HG02840 (cell line): ENCODE results near the gene TMEM8B.

Source experiments
- ATAC-seq: cut with Tn5 transposase; IDR thresholded peaks from one replicate; pipeline ENCODE4 v1.9.1; 2021; ENCODE audit warnings: mild to moderate bottlenecking, moderate library complexity, moderate number of reproducible peaks; ENCODE audit not compliant: unreplicated experiment, low FRiP score

Gene TMEM8B

DNA sequence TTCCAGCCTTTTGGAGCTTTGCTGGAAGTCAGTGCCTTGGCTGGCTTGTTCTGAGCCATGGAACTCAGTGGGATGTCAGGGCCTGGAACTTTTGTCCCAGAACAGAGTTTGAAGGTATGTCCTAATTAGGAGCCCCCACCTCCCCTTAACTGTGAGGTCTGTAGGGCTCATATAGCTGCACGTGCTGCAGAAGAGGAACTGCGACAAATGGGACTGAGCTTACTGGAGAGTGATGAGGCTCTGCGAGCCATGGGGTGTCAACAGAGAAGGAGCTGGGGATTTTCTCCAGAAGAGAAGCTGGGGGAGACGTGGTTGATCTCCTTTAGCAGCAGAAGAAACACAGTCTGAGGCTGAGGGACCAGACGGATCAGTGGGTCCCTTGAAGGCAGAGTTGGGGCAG, 10.9 kb downstream of the TMEM8B start:
- ATAC-seq = no peak

DNA sequence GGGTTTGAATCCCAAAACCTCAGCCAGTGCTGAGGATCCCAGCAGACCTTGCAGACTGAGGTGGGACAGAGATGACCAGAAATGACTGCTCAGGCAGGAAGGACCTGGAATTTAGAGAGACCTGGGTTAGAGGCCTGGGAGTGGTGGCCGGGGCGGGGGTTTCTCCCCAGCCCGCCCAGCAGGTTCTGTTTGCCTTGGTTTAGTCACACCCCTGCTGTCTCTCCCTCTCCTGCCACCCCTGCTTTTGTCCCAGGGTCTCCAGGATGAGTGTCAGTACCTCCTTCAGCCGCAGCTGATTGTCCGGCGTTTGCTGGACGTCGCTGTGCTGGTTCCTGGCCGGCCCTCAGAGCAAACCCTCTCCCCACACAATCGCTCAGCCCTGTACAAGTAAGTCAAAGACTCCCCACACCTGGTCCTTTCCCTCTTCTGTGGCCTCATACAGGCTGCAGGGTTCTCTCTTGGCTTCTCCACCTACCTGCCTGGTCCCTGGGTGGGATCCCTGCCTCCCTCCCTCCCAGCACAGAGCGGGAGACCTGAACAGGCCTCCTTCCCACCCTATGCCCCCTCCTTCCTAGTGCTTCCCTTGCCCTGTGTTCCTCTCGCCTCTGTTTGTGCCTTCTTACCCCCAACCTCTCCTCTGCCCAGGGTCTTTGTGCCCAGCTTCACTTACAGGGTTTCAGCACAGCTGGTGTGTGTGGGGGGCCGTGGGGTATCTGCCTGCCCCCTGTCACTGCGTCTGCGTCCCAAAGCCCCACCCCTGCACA, 12.0 kb downstream of the TMEM8B start:
- no peak for ATAC-seq

DNA sequence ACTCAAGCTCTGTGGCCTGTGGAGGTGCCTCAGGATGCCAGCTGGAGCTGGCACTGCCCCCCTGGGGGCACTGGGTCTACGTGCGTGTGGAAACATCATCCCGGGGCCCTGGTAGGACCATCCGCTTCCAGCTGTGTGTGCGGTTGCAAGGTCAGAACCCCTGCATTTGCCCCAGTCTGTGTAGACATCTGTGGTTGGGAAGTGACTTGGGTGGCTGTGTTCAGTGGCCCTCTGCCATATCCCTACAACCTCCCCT, 12.5 kb downstream of the TMEM8B start:
- no peak for ATAC-seq

DNA sequence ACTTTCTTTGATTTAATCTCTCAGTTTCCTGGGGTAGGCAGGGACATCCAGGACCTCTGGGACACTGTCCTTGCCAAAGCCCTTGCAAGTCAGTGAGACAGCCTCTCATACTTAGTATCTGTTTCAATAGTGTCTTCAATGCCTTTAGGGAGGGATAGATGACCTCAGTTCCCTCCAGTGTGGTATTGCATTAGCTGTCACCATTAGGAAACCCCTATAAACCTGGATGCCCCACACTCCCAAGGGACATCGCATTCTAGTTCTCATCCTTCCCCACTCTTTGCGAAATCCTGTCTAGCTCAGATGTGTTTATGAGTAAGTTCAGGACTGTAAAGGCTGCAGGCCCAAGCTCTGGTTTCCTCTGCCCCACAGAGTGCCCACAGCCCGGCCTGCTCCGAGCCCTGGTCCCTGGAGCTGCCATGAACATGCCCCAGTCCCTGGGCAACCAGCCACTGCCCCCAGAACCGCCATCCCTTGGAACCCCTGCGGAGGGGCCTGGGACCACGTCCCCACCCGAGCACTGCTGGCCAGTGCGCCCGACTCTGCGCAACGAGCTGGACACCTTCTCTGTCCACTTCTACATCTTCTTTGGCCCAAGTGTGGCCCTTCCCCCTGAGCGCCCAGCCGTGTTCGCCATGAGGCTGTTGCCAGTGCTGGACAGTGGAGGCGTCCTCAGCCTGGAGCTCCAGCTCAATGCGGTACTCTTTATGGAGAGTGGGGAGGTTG, 13.2 kb downstream of the TMEM8B start:
- no peak for ATAC-seq

DNA sequence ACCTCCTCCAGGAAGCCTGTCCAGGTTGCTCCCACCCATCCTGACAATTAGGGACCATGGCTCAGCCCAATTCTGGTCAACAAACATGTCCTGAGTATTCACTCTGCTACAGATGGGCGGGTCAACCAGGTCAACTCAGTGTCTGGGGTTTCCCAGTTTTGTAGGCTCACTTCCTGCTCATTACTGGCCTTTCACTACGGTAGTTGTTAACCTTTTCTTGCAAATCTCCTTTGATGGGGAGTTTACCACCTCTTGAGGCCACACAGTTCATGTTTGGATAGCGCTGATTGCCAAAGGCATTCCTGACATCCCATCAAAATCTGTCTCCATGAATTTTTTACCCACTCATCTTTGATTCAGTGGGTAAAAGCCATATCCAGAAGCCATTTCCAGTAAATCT, 13.8 kb downstream of the TMEM8B start:
- peak; percentile 75 for ATAC-seq

DNA sequence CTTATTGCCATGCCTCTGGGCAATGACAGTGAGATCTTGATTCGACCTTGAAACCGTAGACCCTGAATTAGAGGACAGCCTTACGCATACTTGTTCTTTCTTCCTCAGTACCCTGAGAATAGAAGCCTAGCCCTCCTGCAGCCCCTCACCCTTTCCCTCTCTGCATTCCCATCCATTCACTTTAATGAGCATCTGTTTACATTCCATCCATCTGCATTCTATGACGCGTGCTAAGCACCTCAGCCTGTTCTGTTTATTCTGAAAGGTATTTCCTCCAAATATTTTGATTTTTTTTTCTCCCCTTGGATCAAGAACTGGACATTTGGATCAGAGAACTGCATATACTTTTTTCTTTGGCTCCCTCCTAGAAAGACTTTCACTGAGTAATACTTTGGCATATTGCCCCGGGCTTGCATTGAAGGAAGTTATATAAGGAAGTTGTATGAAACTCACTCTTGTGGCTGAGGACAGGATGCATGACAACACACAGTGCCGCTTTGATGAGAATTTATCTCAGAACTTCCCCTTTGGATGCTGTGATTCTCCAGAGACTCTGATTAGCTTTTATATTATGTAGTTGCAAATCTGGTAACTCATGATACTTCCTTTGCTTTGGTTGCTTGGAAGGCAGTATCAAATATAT, 15.7 kb downstream of the TMEM8B start:
- no peak for ATAC-seq

DNA sequence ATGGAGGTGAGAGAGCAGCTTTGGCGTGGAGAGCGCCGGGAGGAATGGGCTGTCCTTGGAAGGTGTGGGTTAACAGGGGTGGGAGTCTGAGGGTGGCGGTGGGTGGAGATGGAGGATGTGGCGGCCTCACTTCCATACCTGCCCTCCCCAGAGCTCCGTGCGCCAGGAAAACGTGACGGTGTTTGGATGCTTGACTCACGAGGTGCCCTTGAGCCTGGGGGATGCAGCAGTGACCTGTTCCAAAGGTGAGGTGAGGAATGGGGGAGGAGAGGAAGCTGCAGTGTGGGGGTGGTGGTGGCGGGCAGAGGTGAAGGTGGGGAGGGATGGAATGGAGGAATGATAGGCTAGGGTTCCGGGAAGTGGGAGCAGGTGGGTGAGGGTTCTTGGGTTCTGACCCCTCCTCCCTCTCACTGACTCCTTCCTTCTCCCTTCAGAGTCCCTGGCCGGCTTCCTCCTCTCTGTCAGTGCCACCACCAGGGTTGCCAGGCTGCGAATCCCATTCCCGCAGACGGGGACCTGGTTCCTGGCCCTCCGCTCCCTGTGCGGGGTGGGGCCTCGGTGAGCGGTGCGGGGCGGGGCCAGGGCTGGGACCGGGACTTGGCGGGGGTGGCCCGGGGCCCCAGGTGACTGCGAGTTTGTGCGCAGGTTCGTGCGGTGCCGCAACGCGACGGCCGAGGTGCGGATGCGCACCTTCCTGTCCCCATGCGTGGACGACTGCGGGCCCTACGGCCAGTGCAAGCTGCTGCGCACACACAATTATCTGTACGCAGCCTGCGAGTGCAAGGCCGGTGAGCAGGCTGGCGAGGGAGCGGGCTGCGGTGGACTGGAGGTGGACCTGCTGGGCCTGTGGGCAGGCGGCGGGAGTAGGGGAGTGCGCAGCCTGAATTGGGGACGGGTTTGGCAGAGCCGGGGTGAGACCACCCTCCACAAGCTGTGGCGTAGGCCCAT, 17.1 kb downstream of the TMEM8B start:
- no peak for ATAC-seq

DNA sequence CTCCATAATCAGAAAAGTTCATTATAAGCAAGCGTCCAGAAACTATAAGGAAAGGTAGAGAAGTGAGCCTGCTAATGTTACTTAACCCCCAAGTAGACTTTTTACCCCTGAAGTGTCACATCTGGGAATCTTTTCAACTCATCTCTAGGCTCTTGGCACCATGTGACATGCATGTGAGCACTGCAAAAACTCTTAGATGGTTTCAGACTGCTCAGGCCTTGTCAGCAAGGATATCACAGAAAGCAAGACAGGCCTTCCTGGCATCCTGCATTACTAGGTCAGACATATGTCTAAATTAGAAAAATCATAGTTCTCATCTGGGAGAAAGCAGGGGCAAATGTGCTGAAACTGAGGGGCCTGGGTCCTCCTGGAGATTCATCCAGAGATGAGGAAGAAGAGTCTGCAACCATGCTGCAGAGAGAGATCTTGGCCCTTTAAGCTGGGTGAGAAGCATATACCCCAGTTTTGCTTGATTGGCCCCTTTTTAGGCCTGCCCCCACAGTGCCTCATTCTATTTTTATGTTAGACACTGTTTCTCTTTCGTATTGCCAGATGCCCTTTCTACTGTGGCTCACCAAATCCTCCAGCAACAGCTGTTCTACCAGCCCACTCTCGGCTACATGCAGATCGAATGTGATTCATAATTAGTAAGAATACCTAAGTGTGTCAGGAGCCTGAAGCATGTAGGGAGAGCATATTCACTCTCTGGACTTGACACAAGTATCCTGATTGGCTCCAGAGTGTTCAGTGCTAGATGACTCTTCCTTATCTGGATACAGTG, 19.0 kb downstream of the TMEM8B start:
- peak; percentile 93 for ATAC-seq

DNA sequence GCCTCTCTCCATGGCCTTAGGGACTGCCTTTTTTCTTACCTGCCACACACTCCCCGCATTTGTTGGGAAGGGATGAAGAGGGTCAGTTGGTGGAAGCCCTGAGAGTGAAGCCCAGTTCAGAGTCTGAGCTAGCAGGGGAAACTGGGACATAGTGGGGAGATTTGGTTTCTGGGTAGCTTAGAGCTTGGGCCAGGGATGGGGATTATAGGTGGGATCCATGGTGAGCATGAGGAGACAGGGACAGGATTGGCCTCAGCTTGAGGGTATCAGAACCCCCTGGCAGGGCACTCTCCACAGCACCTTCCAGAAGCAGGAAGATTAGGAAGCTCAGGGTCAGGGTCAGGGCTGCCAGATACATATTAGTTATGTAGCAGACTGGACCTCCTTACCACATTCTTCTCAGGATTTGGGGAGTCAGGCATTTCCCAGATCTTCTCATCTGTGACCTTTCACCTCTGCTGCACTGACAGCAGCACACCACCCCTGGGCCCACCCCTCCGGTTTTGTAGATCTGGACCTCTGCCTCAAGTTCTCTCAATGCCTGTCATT, 23.3 kb downstream of the TMEM8B start:
- ATAC-seq = no peak

DNA sequence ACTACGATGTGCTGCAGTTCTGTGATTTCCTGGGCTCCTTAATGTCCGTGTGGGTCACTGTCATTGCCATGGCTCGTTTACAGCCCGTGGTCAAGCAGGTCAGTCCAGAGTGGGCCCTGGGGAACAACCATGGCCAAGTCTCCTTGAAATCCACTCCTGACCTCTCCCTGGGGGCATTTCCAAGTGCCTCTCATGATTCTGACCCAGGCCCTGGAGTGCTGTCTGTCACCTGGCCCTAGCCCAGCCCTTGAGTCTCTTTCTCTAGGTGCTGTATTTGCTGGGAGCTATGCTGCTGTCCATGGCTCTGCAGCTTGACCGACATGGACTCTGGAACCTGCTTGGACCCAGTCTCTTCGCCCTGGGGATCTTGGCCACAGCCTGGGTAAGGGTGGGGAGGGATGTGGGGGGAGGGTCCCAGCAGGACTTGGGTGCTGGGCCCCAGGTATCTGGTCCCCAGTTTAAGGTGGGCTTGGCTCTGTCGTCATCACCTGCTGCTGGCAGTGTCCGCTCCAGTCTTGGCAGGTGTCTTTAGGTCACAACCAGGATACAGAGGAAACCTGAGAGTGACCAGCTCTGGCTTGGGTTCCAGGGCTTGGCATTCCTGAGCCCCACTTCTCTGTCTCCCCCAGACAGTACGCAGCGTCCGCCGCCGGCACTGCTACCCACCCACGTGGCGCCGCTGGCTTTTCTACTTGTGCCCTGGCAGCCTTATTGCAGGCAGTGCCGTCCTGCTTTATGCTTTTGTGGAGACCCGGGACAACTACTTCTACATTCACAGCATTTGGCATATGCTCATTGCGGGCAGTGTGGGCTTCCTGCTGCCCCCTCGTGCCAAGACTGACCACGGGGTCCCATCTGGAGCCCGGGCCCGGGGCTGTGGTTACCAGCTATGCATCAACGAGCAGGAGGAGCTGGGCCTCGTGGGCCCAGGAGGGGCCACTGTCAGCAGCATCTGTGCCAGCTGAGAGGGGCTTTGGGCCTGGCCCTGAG, 24.1 kb downstream of the TMEM8B start:
- no peak for ATAC-seq

DNA sequence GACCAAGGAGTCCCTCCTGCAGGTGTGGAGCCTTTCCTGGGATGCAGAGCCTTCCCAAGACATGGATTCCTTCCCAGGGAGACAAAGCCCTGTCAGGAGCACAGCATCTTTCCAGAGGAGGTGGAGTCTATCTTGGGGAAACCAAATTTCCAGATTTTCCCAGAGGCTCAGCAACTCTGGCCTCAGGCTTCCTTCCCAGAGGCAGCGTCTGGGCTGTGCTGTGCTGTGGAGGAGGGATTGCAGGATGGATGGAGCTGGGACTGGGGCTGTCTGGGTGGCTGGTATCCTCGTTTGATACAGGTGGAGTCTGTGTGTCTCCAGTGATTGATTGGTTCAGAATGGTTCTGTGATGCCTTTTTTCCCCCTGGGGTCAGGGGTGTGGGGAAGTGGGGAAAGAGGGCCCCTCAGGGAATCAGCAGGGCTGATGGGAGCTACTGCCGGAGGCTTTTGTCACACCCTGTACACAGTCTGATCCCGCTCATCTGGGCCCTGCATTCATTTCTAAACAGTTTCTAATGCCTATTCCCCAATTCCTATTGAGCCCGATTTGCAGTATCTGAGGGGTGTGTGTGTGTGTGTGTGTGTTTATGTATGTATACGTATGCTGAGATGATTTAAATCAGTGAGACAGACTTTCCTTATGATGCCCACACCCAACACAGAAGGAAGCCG, 25.2 kb downstream of the TMEM8B start:
- no peak for ATAC-seq

DNA sequence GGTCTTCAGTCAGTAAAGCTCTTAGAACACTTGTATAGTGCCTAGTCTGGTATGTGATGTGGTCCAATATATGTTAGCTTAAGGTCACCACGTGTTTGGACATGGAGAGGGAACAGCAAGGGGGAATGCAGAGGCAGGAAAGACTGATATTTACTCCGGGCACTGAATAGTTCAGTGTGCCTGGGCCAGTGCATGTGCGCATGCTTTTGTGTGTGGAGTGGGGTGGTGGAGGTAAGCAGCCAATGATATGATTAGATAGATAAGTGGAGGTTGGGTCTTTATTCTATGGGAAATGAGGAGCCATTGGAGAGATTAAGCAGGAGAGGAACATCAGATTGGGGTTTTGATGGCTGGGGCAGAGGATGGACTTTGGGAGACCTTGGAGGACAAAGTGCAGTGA, 27.2 kb downstream of the TMEM8B start:
- ATAC-seq = no peak

DNA sequence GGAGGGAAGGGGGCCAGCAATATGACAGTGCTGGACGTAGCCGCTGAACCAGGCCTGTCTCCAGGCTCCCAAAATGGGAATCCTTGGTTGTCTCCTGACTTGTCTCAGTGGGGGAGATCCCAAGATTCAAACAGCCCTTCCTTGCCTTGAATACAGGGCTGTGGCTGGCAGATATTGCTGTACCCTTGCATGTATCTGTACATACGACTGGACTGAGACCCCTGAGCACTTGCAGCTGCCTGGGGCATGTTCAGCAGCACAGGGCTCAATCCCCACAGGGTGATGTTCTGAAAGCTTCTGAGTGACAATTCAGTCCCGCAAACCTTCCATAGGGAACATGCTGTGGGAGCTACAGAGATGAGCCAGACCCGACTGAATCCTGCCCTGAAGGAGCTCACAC, 27.9 kb downstream of the TMEM8B start:
- no peak for ATAC-seq

DNA sequence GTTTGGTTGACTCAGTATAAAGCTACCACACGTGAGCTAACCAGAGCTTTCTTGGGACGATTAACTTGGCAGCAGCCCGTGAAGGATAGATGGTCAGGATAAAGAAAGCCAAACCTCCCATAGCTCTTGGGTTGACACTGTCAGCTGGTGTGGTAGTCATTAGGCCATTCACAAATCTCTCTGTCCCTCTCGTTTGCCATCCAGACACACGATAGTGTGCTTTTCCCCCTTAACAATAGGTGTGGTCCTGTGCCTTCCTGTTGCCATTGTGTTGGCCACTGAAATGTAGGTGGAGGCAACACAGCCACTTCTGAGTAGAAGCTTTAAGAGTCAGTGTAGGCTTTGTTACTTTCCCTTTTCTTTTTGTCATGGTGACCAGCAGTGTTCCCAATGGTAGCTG, 29.4 kb downstream of the TMEM8B start:
- no peak for ATAC-seq

DNA sequence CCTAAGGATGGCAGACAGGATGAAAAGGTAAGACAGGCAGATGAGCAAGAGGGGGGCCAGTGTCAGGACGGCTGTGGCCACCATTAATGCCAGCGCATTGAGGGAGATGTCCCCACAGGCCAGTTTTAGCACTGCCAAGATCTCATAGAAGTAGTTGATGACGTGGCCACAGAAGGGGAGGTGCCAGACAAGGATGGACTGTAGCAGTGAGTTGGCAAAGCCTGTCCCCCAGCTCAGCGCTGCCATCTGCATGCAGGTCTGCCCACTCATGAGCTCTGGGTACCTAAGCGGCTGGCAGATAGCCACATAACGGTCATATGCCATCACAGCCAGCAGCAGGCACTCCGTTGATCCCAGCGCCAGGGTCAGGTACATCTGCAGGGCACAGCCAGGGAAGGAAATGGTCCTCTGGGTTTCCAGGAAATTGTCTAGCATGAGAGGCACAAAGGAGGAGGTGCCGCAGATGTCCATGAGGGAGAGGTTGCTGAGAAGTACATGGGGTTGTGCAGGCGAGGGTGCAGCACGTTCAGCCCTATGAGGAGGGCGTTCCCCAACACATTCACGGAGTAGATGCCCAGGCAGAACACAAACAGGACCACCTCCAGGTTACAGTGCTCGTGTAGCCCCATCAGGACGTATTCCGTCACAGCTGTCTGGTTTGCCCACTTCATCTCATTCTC, 30.4 kb downstream of the TMEM8B start:
- no peak for ATAC-seq

DNA sequence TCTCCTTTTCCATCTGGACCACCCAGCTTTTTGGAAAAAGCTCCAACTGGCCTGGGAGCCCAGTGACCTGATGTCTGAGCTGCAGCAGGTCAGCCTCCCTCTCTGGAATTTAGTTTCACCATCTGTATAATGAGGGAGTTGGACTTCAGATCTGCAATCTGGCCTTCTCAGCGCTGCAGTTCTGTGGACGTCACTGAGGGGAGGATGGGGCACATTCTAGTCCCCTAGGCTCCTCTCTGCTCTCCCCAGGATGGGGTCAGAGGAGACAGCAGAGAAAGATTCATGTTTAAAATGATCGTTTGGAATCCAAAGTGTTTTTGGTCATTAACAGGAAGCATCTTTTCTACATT, 30.9 kb downstream of the TMEM8B start:
- no peak for ATAC-seq

DNA sequence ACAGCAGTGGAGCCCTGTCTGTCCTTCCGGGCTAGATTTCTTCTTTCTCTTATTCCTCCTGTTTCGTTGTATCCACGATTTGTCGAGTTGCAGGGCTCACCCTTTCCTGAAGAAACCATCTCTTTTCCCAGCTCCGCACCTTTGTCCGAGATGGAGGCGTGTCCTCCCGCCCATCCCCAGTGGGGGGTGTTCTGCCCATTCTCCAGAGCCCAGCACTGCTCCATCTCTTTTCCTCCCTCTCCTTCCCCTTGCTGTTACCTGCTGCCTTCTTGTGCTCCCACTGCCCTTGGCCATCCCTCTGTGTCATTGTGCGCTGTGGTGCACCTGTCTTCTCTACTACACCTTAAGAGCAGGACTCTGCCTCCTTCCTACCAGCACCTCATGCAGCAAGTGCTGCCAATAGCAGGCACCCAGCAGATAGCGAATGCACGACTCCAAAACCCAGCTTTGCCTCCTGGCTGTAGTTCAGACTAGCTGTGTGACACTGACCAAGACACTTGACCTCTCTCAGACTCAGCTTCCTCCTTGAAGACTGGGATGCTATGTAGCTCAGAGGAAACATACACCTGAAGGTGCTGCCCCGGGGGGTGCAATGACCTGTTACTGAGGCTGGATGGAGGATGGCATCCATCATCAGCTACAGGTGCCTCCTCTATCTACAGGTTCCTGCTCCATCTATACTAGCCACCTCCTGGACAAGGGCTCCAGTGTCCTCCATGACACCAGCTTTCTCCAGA, 32.3 kb downstream of the TMEM8B start:
- ATAC-seq = no peak
